ENCODE measurements around the gene CENPP.

Gene CENPP

GRCh38 chr9:92535940-92536850, 210.4 kb downstream of the CENPP start, which contains the start of gene ECM2:
ECM2 (minus strand) TSS chr9:92535990; CDS start chr9:92522866, 13,124 bp downstream.
- no peak for TF ChIP-seq CTCF (IDR thresholded peaks at IDR 0.05)

- no peak for TF ChIP-seq CTCF (IDR thresholded peaks at IDR 0.05)
Measured at GRCh38 chr9:92538541-92538940, 212.8 kb downstream of the CENPP start.

GRCh38 chr9:92543972-92544371, 218.2 kb downstream of the CENPP start:
- no peak for TF ChIP-seq CTCF (IDR thresholded peaks at IDR 0.05)

GRCh38 chr9:92545002-92545510, 219.3 kb downstream of the CENPP start:
- no peak for TF ChIP-seq CTCF (IDR thresholded peaks at IDR 0.05)

GRCh38 chr9:92547356-92547755, 221.6 kb downstream of the CENPP start:
- TF ChIP-seq CTCF (IDR thresholded peaks at IDR 0.05) = no peak

GRCh38 chr9:92550765-92551164, 225.0 kb downstream of the CENPP start:
- no peak for TF ChIP-seq CTCF (IDR thresholded peaks at IDR 0.05)

- TF ChIP-seq CTCF (IDR thresholded peaks at IDR 0.05) = no peak
Measured at GRCh38 chr9:92558612-92559374, 233.0 kb downstream of the CENPP start.
